Esophagus squamous epithelium (tissue), 4 donors: ENCODE results near the gene THADA.

ENCODE experiments used
- CTCF ChIP-seq, 6 experiments: fragments of 450-650 bp in 4 of 6; fragments of 200-600 bp in 2 of 6; sonication (generic) in 2 of 6; IDR thresholded peaks; one replicate each; pipeline ENCODE4 v1.5.1; 2016 to 2019; ENCODE audit warnings: antibody characterized with exemption in 6 of 6, mild to moderate bottlenecking in 4 of 6, moderate library complexity in 4 of 6
- POLR2A ChIP-seq, 4 donors: fragments of 450-650 bp; IDR thresholded peaks; one replicate each; pipeline ENCODE4 v1.6.1; 2017; ENCODE audit warnings: antibody characterized with exemption in 4 of 4, mild to moderate bottlenecking in 4 of 4, moderate library complexity in 3 of 4

GRCh38 chr2:43518718-43519117 is 77.1 kb downstream of the THADA start:
- TF ChIP-seq CTCF (IDR thresholded peaks at IDR 0.05) (no peak), POLR2A (IDR thresholded peaks at IDR 0.05) (no peak)
